ENCODE data around the gene CRIP1.
A peak's percentile ranks its signal among the peaks of the same experiment; 100 is the strongest.

CRIP1 gene

GRCh38 chr14:105476831-105477659, 9.6 kb upstream of the CRIP1 start:
- Histone ChIP-seq H3K9me3 (ENCODE audit: control insufficient read depth in 2 of 2, low read length in 2 of 2) (no peaks in the 10 kb centered on the region), H3K9ac (ENCODE audit: low read depth in 1 of 2, low read length in 2 of 2) (no peak overlapping the region), H3K4me1 (ENCODE audit: control insufficient read depth in 2 of 2, insufficient read depth in 2 of 2, low read length in 2 of 2) (peaks cover 31 to 35% of the 10 kb centered on the region in 2 donors), H3K36me3 (ENCODE audit: control insufficient read depth in 2 of 2, insufficient read depth in 2 of 2, low read length in 2 of 2) (no peaks in the 10 kb centered on the region), H3K4me3 (ENCODE audit: low read length in 2 of 2) (peak overlapping the region; percentile 60 to 62), H3K27me3 (ENCODE audit: control insufficient read depth in 2 of 2, insufficient read depth in 2 of 2, low read length in 2 of 2) (peaks cover 22 to 30% of the 10 kb centered on the region in 2 donors), H3K27ac (ENCODE audit: low read depth in 2 of 2, low read length in 2 of 2) (peak overlapping the region; percentile 34 to 80)

GRCh38 chr14:105477660-105478397, 8.9 kb upstream of the CRIP1 start:
- Histone ChIP-seq H3K4me1 (ENCODE audit: control insufficient read depth in 2 of 2, insufficient read depth in 2 of 2, low read length in 2 of 2) (peaks cover 39 to 42% of the 10 kb centered on the region in 2 donors), H3K27ac (ENCODE audit: low read depth in 2 of 2, low read length in 2 of 2) (peak overlapping the region in 1 of 2 donors; percentile 80), H3K9me3 (ENCODE audit: control insufficient read depth in 2 of 2, low read length in 2 of 2) (no peaks in the 10 kb centered on the region), H3K36me3 (ENCODE audit: control insufficient read depth in 2 of 2, insufficient read depth in 2 of 2, low read length in 2 of 2) (no peaks in the 10 kb centered on the region), H3K4me3 (ENCODE audit: low read length in 2 of 2) (no peak overlapping the region), H3K9ac (ENCODE audit: low read depth in 1 of 2, low read length in 2 of 2) (no peak overlapping the region), H3K27me3 (ENCODE audit: control insufficient read depth in 2 of 2, insufficient read depth in 2 of 2, low read length in 2 of 2) (peaks cover 22 to 30% of the 10 kb centered on the region in 2 donors)

GRCh38 chr14:105478398-105479251, 8.1 kb upstream of the CRIP1 start:
- H3K9me3 ChIP-seq (ENCODE audit: control insufficient read depth in 2 of 2, low read length in 2 of 2), result no peaks in the 10 kb centered on the region
- H3K36me3 ChIP-seq (ENCODE audit: control insufficient read depth in 2 of 2, insufficient read depth in 2 of 2, low read length in 2 of 2), result no peaks in the 10 kb centered on the region
- no peak overlapping the region for H3K27ac ChIP-seq (ENCODE audit: low read depth in 2 of 2, low read length in 2 of 2)
- H3K4me3 ChIP-seq (ENCODE audit: low read length in 2 of 2), result no peak overlapping the region
- no peak overlapping the region for H3K9ac ChIP-seq (ENCODE audit: low read depth in 1 of 2, low read length in 2 of 2)
- H3K4me1 ChIP-seq (ENCODE audit: control insufficient read depth in 2 of 2, insufficient read depth in 2 of 2, low read length in 2 of 2), result peaks cover 40 to 46% of the 10 kb centered on the region in 2 donors
- peaks cover 22 to 27% of the 10 kb centered on the region in 2 donors for H3K27me3 ChIP-seq (ENCODE audit: control insufficient read depth in 2 of 2, insufficient read depth in 2 of 2, low read length in 2 of 2)

- Histone ChIP-seq H3K9me3 (ENCODE audit: control insufficient read depth in 2 of 2, low read length in 2 of 2) (no peaks in the 10 kb centered on the region), H3K4me3 (ENCODE audit: low read length in 2 of 2) (no peak overlapping the region), H3K9ac (ENCODE audit: low read depth in 1 of 2, low read length in 2 of 2) (no peak overlapping the region), H3K36me3 (ENCODE audit: control insufficient read depth in 2 of 2, insufficient read depth in 2 of 2, low read length in 2 of 2) (no peaks in the 10 kb centered on the region), H3K27ac (ENCODE audit: low read depth in 2 of 2, low read length in 2 of 2) (no peak overlapping the region), H3K4me1 (ENCODE audit: control insufficient read depth in 2 of 2, insufficient read depth in 2 of 2, low read length in 2 of 2) (peaks cover 46 to 51% of the 10 kb centered on the region in 2 donors), H3K27me3 (ENCODE audit: control insufficient read depth in 2 of 2, insufficient read depth in 2 of 2, low read length in 2 of 2) (peaks cover 22 to 27% of the 10 kb centered on the region in 2 donors)
Measured at GRCh38 chr14:105479431-105480158, 7.1 kb upstream of the CRIP1 start.

- no peaks in the 10 kb centered on the region for H3K36me3 ChIP-seq (ENCODE audit: control insufficient read depth in 2 of 2, insufficient read depth in 2 of 2, low read length in 2 of 2)
- H3K27me3 ChIP-seq (ENCODE audit: control insufficient read depth in 2 of 2, insufficient read depth in 2 of 2, low read length in 2 of 2), result peaks cover 22 to 25% of the 10 kb centered on the region in 2 donors
- H3K4me1 ChIP-seq (ENCODE audit: control insufficient read depth in 2 of 2, insufficient read depth in 2 of 2, low read length in 2 of 2), result peaks cover 50 to 54% of the 10 kb centered on the region in 2 donors
- peak overlapping the region in 1 of 2 donors; percentile 67 for H3K27ac ChIP-seq (ENCODE audit: low read depth in 2 of 2, low read length in 2 of 2)
- H3K9ac ChIP-seq (ENCODE audit: low read depth in 1 of 2, low read length in 2 of 2), result no peak overlapping the region
- no peaks in the 10 kb centered on the region for H3K9me3 ChIP-seq (ENCODE audit: control insufficient read depth in 2 of 2, low read length in 2 of 2)
- no peak overlapping the region for H3K4me3 ChIP-seq (ENCODE audit: low read length in 2 of 2)
Measured at GRCh38 chr14:105480199-105480746, 6.4 kb upstream of the CRIP1 start.

GRCh38 chr14:105480807-105481801, 5.6 kb upstream of the CRIP1 start:
- Histone ChIP-seq H3K36me3 (ENCODE audit: control insufficient read depth in 2 of 2, insufficient read depth in 2 of 2, low read length in 2 of 2) (no peaks in the 10 kb centered on the region), H3K4me1 (ENCODE audit: control insufficient read depth in 2 of 2, insufficient read depth in 2 of 2, low read length in 2 of 2) (peaks cover 57 to 61% of the 10 kb centered on the region in 2 donors), H3K4me3 (ENCODE audit: low read length in 2 of 2) (peak overlapping the region; percentile 57 to 73)

GRCh38 chr14:105481886-105482457, 4.7 kb upstream of the CRIP1 start:
- Histone ChIP-seq H3K9ac (ENCODE audit: low read depth in 1 of 2, low read length in 2 of 2) (peak overlapping the region; percentile 61 to 69), H3K4me3 (ENCODE audit: low read length in 2 of 2) (peak overlapping the region; percentile 20 to 33), H3K4me1 (ENCODE audit: control insufficient read depth in 2 of 2, insufficient read depth in 2 of 2, low read length in 2 of 2) (peaks cover 56 to 61% of the 10 kb centered on the region in 2 donors), H3K9me3 (ENCODE audit: control insufficient read depth in 2 of 2, low read length in 2 of 2) (no peaks in the 10 kb centered on the region), H3K27ac (ENCODE audit: low read depth in 2 of 2, low read length in 2 of 2) (peak overlapping the region; percentile 94 to 99), H3K36me3 (ENCODE audit: control insufficient read depth in 2 of 2, insufficient read depth in 2 of 2, low read length in 2 of 2) (no peaks in the 10 kb centered on the region), H3K27me3 (ENCODE audit: control insufficient read depth in 2 of 2, insufficient read depth in 2 of 2, low read length in 2 of 2) (peaks cover 9 to 14% of the 10 kb centered on the region in 2 donors)

More at GRCh38 chr14:105480807-105481801, 5.6 kb upstream of the CRIP1 start:
- peak overlapping the region; percentile 82 to 91 for H3K9ac ChIP-seq (ENCODE audit: low read depth in 1 of 2, low read length in 2 of 2)
- no peaks in the 10 kb centered on the region for H3K9me3 ChIP-seq (ENCODE audit: control insufficient read depth in 2 of 2, low read length in 2 of 2)
- peaks cover 17 to 19% of the 10 kb centered on the region in 2 donors for H3K27me3 ChIP-seq (ENCODE audit: control insufficient read depth in 2 of 2, insufficient read depth in 2 of 2, low read length in 2 of 2)
- peak overlapping the region; percentile 94 to 99 for H3K27ac ChIP-seq (ENCODE audit: low read depth in 2 of 2, low read length in 2 of 2)

- peak overlapping the region; percentile 61 to 69 for H3K9ac ChIP-seq (ENCODE audit: low read depth in 1 of 2, low read length in 2 of 2)
- H3K4me3 ChIP-seq (ENCODE audit: low read length in 2 of 2), result peak overlapping the region in 1 of 2 donors; percentile 33
- H3K36me3 ChIP-seq (ENCODE audit: control insufficient read depth in 2 of 2, insufficient read depth in 2 of 2, low read length in 2 of 2), result no peaks in the 10 kb centered on the region
- H3K27me3 ChIP-seq (ENCODE audit: control insufficient read depth in 2 of 2, insufficient read depth in 2 of 2, low read length in 2 of 2), result peaks cover 7 to 10% of the 10 kb centered on the region in 2 donors
- peaks cover 56 to 59% of the 10 kb centered on the region in 2 donors for H3K4me1 ChIP-seq (ENCODE audit: control insufficient read depth in 2 of 2, insufficient read depth in 2 of 2, low read length in 2 of 2)
- H3K27ac ChIP-seq (ENCODE audit: low read depth in 2 of 2, low read length in 2 of 2), result peak overlapping the region; percentile 94 to 99
- H3K9me3 ChIP-seq (ENCODE audit: control insufficient read depth in 2 of 2, low read length in 2 of 2), result no peaks in the 10 kb centered on the region
Measured at GRCh38 chr14:105482486-105483110, 4.1 kb upstream of the CRIP1 start.

Measured in mucosa of rectum (tissue), 2 donors.